Measurements from ENCODE around the gene PGAP3. TPM values are rescaled to one million over a fixed set of nuclear protein-coding genes. Genes with fewer than 3 reads are reported as not detected.

PGAP3 gene
- total RNA-seq, 1 donor from 2014 or later, result 12.2 TPM

GRCh38 chr17:39639566-39640458 lies 48.0 kb downstream of the PGAP3 start:
- Histone ChIP-seq H3K9me3 (ENCODE audit: insufficient read depth, low read depth, low read length) (no peaks in the 10 kb centered on the region), H3K9ac (ENCODE audit: low read length) (no peak overlapping the region), H3K36me3 (ENCODE audit: insufficient read depth, low read length) (no peaks in the 10 kb centered on the region), H3K4me1 (ENCODE audit: insufficient read depth, low read length) (peaks cover 28% of the 10 kb centered on the region), H3K27me3 (ENCODE audit: insufficient read depth, low read length) (no peaks in the 10 kb centered on the region), H3K4me3 (ENCODE audit: insufficient read depth, low read depth, low read length) (no peak overlapping the region), H3K27ac (ENCODE audit: low read depth, low read length) (no peak overlapping the region), H2AFZ (ENCODE audit: low read depth, low read length) (no peak overlapping the region), H3K4me2 (ENCODE audit: low read length) (no peak overlapping the region), H4K20me1 (ENCODE audit: insufficient read depth, low read length) (peaks cover 65% of the 10 kb centered on the region), H3K79me2 (ENCODE audit: insufficient read depth, low read length) (peaks cover 76% of the 10 kb centered on the region)
- Mint-ChIP-seq H3K36me3 (ENCODE audit: low read depth, unreplicated experiment) (peaks cover 3% of the 10 kb centered on the region), H3K9me3 (ENCODE audit: unreplicated experiment) (no peaks in the 10 kb centered on the region), H3K27ac (ENCODE audit: unreplicated experiment) (peak overlapping the region; percentile 93), H3K27me3 (ENCODE audit: low read depth, unreplicated experiment) (no peaks in the 10 kb centered on the region), H3K4me3 (ENCODE audit: unreplicated experiment) (peak overlapping the region; percentile 69), H3K4me1 (ENCODE audit: low read depth, unreplicated experiment) (peaks cover 44% of the 10 kb centered on the region)
- no peak for TF ChIP-seq EZH2 (IDR thresholded peaks at IDR 0.05; ENCODE audit: insufficient read depth, low read length)
- no peak for TF ChIP-seq CTCF (IDR thresholded peaks at IDR 0.05; ENCODE audit: insufficient read depth, low read depth, low read length)
- FAIRE-seq, result no peak
- DNase-seq (ENCODE audit: low read depth), result no peak

DNA sequence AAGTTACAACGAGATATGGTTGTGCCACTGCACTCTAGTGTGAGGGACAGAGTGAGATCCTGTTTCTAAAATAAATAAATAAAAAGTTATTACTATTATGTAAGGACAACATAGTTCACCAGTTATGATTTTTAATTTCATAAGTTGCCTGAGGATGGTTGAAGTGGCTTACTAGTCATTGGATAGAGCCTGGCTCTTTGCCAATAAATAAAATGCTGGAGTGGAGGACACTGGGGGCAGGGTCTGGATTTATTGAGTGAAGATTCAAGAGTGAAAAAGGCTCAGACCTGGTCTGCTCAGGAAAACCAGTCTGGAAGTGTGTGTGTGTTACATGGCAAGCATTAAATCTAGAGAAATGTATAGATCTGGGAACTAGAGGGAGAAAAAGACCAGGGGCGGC lies 48.8 kb downstream of the PGAP3 start:
- Histone ChIP-seq H3K36me3 (ENCODE audit: insufficient read depth, low read length) (no peaks in the 10 kb centered on the region), H3K9me3 (ENCODE audit: insufficient read depth, low read depth, low read length) (no peaks in the 10 kb centered on the region), H3K9ac (ENCODE audit: low read length) (no peak overlapping the region), H3K4me2 (ENCODE audit: low read length) (no peak overlapping the region), H2AFZ (ENCODE audit: low read depth, low read length) (no peak overlapping the region), H4K20me1 (ENCODE audit: insufficient read depth, low read length) (peaks cover 59% of the 10 kb centered on the region), H3K27ac (ENCODE audit: low read depth, low read length) (no peak overlapping the region), H3K27me3 (ENCODE audit: insufficient read depth, low read length) (no peaks in the 10 kb centered on the region), H3K4me3 (ENCODE audit: insufficient read depth, low read depth, low read length) (no peak overlapping the region), H3K4me1 (ENCODE audit: insufficient read depth, low read length) (peaks cover 28% of the 10 kb centered on the region), H3K79me2 (ENCODE audit: insufficient read depth, low read length) (peaks cover 70% of the 10 kb centered on the region)
- no peaks in the 10 kb centered on the region for H3K9me3 Mint-ChIP-seq (ENCODE audit: unreplicated experiment)
- no peak for DNase-seq (ENCODE audit: low read depth)
- FAIRE-seq, result no peak
- TF ChIP-seq CTCF (IDR thresholded peaks at IDR 0.05; ENCODE audit: insufficient read depth, low read depth, low read length), result no peak
- no peak for TF ChIP-seq EZH2 (IDR thresholded peaks at IDR 0.05; ENCODE audit: insufficient read depth, low read length)
- H3K27ac Mint-ChIP-seq (ENCODE audit: unreplicated experiment), result peak overlapping the region; percentile 93
- H3K4me3 Mint-ChIP-seq (ENCODE audit: unreplicated experiment), result peak overlapping the region; percentile 69
- H3K4me1 Mint-ChIP-seq (ENCODE audit: low read depth, unreplicated experiment), result peaks cover 43% of the 10 kb centered on the region
- no peaks in the 10 kb centered on the region for H3K27me3 Mint-ChIP-seq (ENCODE audit: low read depth, unreplicated experiment)
- H3K36me3 Mint-ChIP-seq (ENCODE audit: low read depth, unreplicated experiment), result peaks cover 3% of the 10 kb centered on the region

- H3K79me2 ChIP-seq (ENCODE audit: insufficient read depth, low read length), result peaks cover 63% of the 10 kb centered on the region
- H3K4me3 Mint-ChIP-seq (ENCODE audit: unreplicated experiment), result peak overlapping the region; percentile 86
- H3K27me3 Mint-ChIP-seq (ENCODE audit: low read depth, unreplicated experiment), result no peaks in the 10 kb centered on the region
Observed at GRCh38 chr17:39638317-39638716, 49.5 kb downstream of the PGAP3 start.

More at GRCh38 chr17:39638317-39638716, 49.5 kb downstream of the PGAP3 start:
- no peak for FAIRE-seq
- no peak overlapping the region for H3K27ac ChIP-seq (ENCODE audit: low read depth, low read length)
- H3K36me3 ChIP-seq (ENCODE audit: insufficient read depth, low read length), result no peaks in the 10 kb centered on the region
- Mint-ChIP-seq H3K36me3 (ENCODE audit: low read depth, unreplicated experiment) (peaks cover 3% of the 10 kb centered on the region), H3K9me3 (ENCODE audit: unreplicated experiment) (no peaks in the 10 kb centered on the region), H3K27ac (ENCODE audit: unreplicated experiment) (no peak overlapping the region), H3K4me1 (ENCODE audit: low read depth, unreplicated experiment) (peaks cover 39% of the 10 kb centered on the region)
- H4K20me1 ChIP-seq (ENCODE audit: insufficient read depth, low read length), result peaks cover 51% of the 10 kb centered on the region
- no peaks in the 10 kb centered on the region for H3K27me3 ChIP-seq (ENCODE audit: insufficient read depth, low read length)
- peak overlapping the region; percentile 93 for H3K9ac ChIP-seq (ENCODE audit: low read length)
- H3K4me1 ChIP-seq (ENCODE audit: insufficient read depth, low read length), result peaks cover 25% of the 10 kb centered on the region
- no peak overlapping the region for H3K4me3 ChIP-seq (ENCODE audit: insufficient read depth, low read depth, low read length)
- TF ChIP-seq CTCF (IDR thresholded peaks at IDR 0.05; ENCODE audit: insufficient read depth, low read depth, low read length) (no peak), EZH2 (IDR thresholded peaks at IDR 0.05; ENCODE audit: insufficient read depth, low read length) (no peak)
- no peak overlapping the region for H2AFZ ChIP-seq (ENCODE audit: low read depth, low read length)
- peak overlapping the region; percentile 93 for H3K4me2 ChIP-seq (ENCODE audit: low read length)
- DNase-seq (ENCODE audit: low read depth), result no peak
- H3K9me3 ChIP-seq (ENCODE audit: insufficient read depth, low read depth, low read length), result no peaks in the 10 kb centered on the region
